22Rv1 (cell line): ENCODE results near the gene ABHD17C.

Experiments used
- CTCF ChIP-seq: fragments of 450-650 bp; IDR thresholded peaks from 2 replicates; pipeline ENCODE4 v1.5.1; 2017; ENCODE audit warnings: mild to moderate bottlenecking
- ZFX ChIP-seq: fragments of 450-650 bp; IDR thresholded peaks from 2 replicates; pipeline ENCODE4 v1.6.1; 2017; ENCODE audit warnings: antibody characterized with exemption, borderline replicate concordance

GRCh38 chr15:80689294-80689693, 5.8 kb upstream of the ABHD17C start:
- no peak for TF ChIP-seq CTCF
- no peak for TF ChIP-seq ZFX
